ENCODE results near the gene CDKAL1. TPM values are rescaled to one million over a fixed set of nuclear protein-coding genes. Genes with fewer than 3 reads are reported as not detected.
"Not testable (repeated sequence)": the region's sequence is repeated elsewhere in the genome, so short reads cannot be mapped to it uniquely, and the experiment has no call there.

Gene CDKAL1
- total RNA-seq, 2 experiments from 2014 or later = 20.4 TPM

GRCh38 chr6:20533746-20534294, 437 bp upstream of the CDKAL1 start:
- Mint-ChIP-seq H3K4me3 (peak overlapping the region; percentile 95), H3K9me3 (no peaks in the 10 kb centered on the region), H3K4me1 (ENCODE audit: low read depth) (peaks cover 31% of the 10 kb centered on the region), H3K27me3 (ENCODE audit: low read depth) (no peaks in the 10 kb centered on the region), H3K36me3 (ENCODE audit: low read depth) (peaks cover 8% of the 10 kb centered on the region), H3K27ac (peak overlapping the region; percentile 70)
- intact Hi-C loops (cut with micrococcal nuclease) = loop anchor here (1.0 to 2.0 kb wide), 4 partner anchors 9 to 905 kb away; partner anchors contain the start of gene MBOAT1
- peak; percentile 8 for DNase-seq
- CTCF ChIA-PET = interaction anchor here (0.6 to 1.5 kb wide), 5 partner anchors 25 to 441 kb away, joined by 3 read pairs; no protein-coding TSS in a partner anchor

- Mint-ChIP-seq H3K9me3 (no peaks in the 10 kb centered on the region), H3K27ac (no peak overlapping the region), H3K27me3 (ENCODE audit: low read depth) (no peaks in the 10 kb centered on the region), H3K36me3 (ENCODE audit: low read depth) (peaks cover 29% of the 10 kb centered on the region), H3K4me1 (ENCODE audit: low read depth) (peaks cover 57% of the 10 kb centered on the region), H3K4me3 (no peak overlapping the region)
- DNase-seq = no peak
- CTCF ChIA-PET = interaction anchor here (1.0 to 2.1 kb wide), 3 partner anchors 12 to 133 kb away, joined by 3 to 6 read pairs (median 3); no protein-coding TSS in a partner anchor
- intact Hi-C loops (cut with micrococcal nuclease) = no loop called here
These were observed 3.9 kb downstream of the CDKAL1 start for GRCh38 chr6:20538131-20538662.

DNA sequence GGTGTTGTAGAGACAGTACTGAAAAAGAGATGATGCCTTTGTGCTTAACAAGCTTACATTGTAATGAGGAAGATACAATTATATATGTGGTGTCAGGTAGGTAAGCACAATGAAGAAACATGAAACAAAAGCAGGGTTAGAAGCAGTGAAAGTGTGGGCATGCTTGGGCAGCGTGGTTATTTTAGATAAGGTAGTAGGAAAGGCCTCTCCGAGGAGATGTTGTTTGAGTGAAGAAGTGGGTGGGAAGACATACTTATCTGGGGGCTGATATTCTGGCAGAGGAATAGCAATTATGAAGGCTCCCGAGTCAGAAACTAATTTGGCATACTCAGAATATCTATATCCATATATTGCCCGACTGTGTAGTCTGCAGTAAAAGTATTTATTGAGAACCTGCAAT, 4.7 kb downstream of the CDKAL1 start:
- intact Hi-C loops (cut with micrococcal nuclease) = no loop called here
- Mint-ChIP-seq H3K27ac (no peak overlapping the region), H3K4me1 (ENCODE audit: low read depth) (peaks cover 60% of the 10 kb centered on the region), H3K9me3 (no peaks in the 10 kb centered on the region), H3K4me3 (no peak overlapping the region), H3K27me3 (ENCODE audit: low read depth) (no peaks in the 10 kb centered on the region), H3K36me3 (ENCODE audit: low read depth) (peaks cover 29% of the 10 kb centered on the region)
- CTCF ChIA-PET = interaction anchor here (1.5 to 2.1 kb wide), 2 partner anchors 12 to 134 kb away, joined by 3 to 6 read pairs; no protein-coding TSS in a partner anchor
- DNase-seq = no peak

GRCh38 chr6:20539387-20539786, 5.1 kb downstream of the CDKAL1 start:
- CTCF ChIA-PET = no interaction called here
- Mint-ChIP-seq H3K27ac (no peak overlapping the region), H3K4me3 (no peak overlapping the region), H3K27me3 (ENCODE audit: low read depth) (no peaks in the 10 kb centered on the region), H3K4me1 (ENCODE audit: low read depth) (peaks cover 61% of the 10 kb centered on the region), H3K9me3 (no peaks in the 10 kb centered on the region), H3K36me3 (ENCODE audit: low read depth) (peaks cover 31% of the 10 kb centered on the region)
- intact Hi-C loops (cut with micrococcal nuclease) = no loop called here
- DNase-seq = no peak

- Mint-ChIP-seq H3K36me3 (ENCODE audit: low read depth) (peaks cover 36% of the 10 kb centered on the region), H3K9me3 (no peaks in the 10 kb centered on the region), H3K27ac (no peak overlapping the region), H3K4me3 (no peak overlapping the region), H3K27me3 (ENCODE audit: low read depth) (no peaks in the 10 kb centered on the region), H3K4me1 (ENCODE audit: low read depth) (peaks cover 58% of the 10 kb centered on the region)
- DNase-seq = no peak
- CTCF ChIA-PET = no interaction called here
- intact Hi-C loops (cut with micrococcal nuclease) = no loop called here
These were observed 6.4 kb downstream of the CDKAL1 start for GRCh38 chr6:20540683-20541082.

GRCh38 chr6:20541382-20541781, 7.1 kb downstream of the CDKAL1 start:
- no peaks in the 10 kb centered on the region for H3K27me3 Mint-ChIP-seq (ENCODE audit: low read depth)
- H3K4me3 Mint-ChIP-seq = no peak overlapping the region
- CTCF ChIA-PET = interaction anchor here (1.2 kb wide), 1 partner anchor 12 kb away, joined by 4 read pairs; no protein-coding TSS in a partner anchor
- no peak overlapping the region for H3K27ac Mint-ChIP-seq
- peaks cover 40% of the 10 kb centered on the region for H3K36me3 Mint-ChIP-seq (ENCODE audit: low read depth)
- no peaks in the 10 kb centered on the region for H3K9me3 Mint-ChIP-seq
- intact Hi-C loops (cut with micrococcal nuclease) = no loop called here
- peaks cover 59% of the 10 kb centered on the region for H3K4me1 Mint-ChIP-seq (ENCODE audit: low read depth)
- no peak for DNase-seq

GRCh38 chr6:20542927-20543602, 8.8 kb downstream of the CDKAL1 start:
- peaks cover 41% of the 10 kb centered on the region for H3K36me3 Mint-ChIP-seq (ENCODE audit: low read depth)
- intact Hi-C loops (cut with micrococcal nuclease) = loop anchor here (1.0 to 2.0 kb wide), 9 partner anchors 9 to 895 kb away; partner anchors contain the start of genes CDKAL1 and E2F3
- H3K27ac Mint-ChIP-seq = peak overlapping the region; percentile 60
- H3K27me3 Mint-ChIP-seq (ENCODE audit: low read depth) = no peaks in the 10 kb centered on the region
- peaks cover 50% of the 10 kb centered on the region for H3K4me1 Mint-ChIP-seq (ENCODE audit: low read depth)
- CTCF ChIA-PET = no interaction called here
- no peak overlapping the region for H3K4me3 Mint-ChIP-seq
- DNase-seq = peak; percentile 63
- H3K9me3 Mint-ChIP-seq = no peaks in the 10 kb centered on the region

DNA sequence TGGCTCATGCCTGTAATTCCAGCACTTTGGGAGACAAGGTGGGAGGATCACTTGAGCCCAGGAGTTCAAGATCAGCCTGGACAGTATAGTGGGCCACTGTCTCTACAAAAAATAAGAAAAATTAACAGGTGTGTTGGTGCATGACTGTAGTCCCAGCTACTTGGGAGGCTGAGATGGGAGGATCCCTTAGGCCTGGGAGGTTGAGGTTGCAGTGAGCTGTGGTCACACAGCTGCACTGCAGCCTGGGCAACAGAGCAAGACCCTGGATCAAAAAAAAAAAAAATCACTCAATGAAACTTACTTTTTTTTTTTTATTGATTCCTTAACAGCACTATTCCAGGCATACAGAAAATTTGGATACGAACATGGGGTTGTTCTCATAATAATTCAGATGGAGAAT, 14.0 kb downstream of the CDKAL1 start:
- CTCF ChIA-PET = interaction anchor here (0.6 kb wide), 1 partner anchor 144 kb away, joined by 3 read pairs; no protein-coding TSS in a partner anchor
- Mint-ChIP-seq H3K27ac (no peak overlapping the region), H3K36me3 (ENCODE audit: low read depth) (peaks cover 34% of the 10 kb centered on the region), H3K4me3 (no peak overlapping the region), H3K27me3 (ENCODE audit: low read depth) (no peaks in the 10 kb centered on the region), H3K4me1 (ENCODE audit: low read depth) (peaks cover 16% of the 10 kb centered on the region), H3K9me3 (no peaks in the 10 kb centered on the region)
- intact Hi-C loops (cut with micrococcal nuclease) = no loop called here
- DNase-seq = no peak

GRCh38 chr6:20549398-20549797, 15.1 kb downstream of the CDKAL1 start:
- CTCF ChIA-PET = interaction anchor here (1.5 kb wide), 1 partner anchor 15 kb away, joined by 5 read pairs; no protein-coding TSS in a partner anchor
- H3K9me3 Mint-ChIP-seq; H3K27ac Mint-ChIP-seq; H3K4me1 Mint-ChIP-seq (ENCODE audit: low read depth); H3K4me3 Mint-ChIP-seq; H3K27me3 Mint-ChIP-seq (ENCODE audit: low read depth); DNase-seq; intact Hi-C loops (cut with micrococcal nuclease): not testable (repeated sequence)
- H3K36me3 Mint-ChIP-seq (ENCODE audit: low read depth) = peaks cover 35% of the 10 kb centered on the region

- Mint-ChIP-seq H3K36me3 (ENCODE audit: low read depth) (peaks cover 24% of the 10 kb centered on the region), H3K4me1 (ENCODE audit: low read depth) (no peaks in the 10 kb centered on the region), H3K27ac (no peak overlapping the region), H3K4me3 (no peak overlapping the region), H3K9me3 (no peaks in the 10 kb centered on the region), H3K27me3 (ENCODE audit: low read depth) (no peaks in the 10 kb centered on the region)
- intact Hi-C loops (cut with micrococcal nuclease) = no loop called here
- DNase-seq = no peak
- CTCF ChIA-PET = interaction anchor here (1.1 kb wide), 1 partner anchor 10 kb away, joined by 6 read pairs; no protein-coding TSS in a partner anchor
These were observed 20.1 kb downstream of the CDKAL1 start for GRCh38 chr6:20554326-20554725.

DNA sequence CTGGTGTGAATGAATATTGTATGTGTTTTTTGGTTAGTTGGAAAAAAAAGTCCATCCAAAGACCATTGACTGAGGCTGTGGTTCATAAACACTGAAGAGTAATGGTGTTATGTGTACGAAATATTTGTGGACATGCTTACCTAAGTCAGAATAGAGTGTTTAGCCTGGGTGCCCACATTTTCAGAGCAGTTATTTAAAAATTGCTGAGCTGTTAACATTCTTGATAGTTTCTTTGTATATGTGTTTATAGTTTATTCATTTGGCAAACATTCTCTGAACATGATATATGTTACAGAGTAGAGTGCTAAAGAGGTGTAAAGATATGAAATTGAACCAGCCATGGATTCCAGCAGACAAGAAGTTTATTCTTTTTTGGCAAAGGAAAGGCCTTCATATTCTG, 20.6 kb downstream of the CDKAL1 start:
- Mint-ChIP-seq H3K27me3 (ENCODE audit: low read depth) (no peaks in the 10 kb centered on the region), H3K4me3 (no peak overlapping the region), H3K27ac (no peak overlapping the region), H3K9me3 (no peaks in the 10 kb centered on the region), H3K4me1 (ENCODE audit: low read depth) (no peaks in the 10 kb centered on the region), H3K36me3 (ENCODE audit: low read depth) (peaks cover 24% of the 10 kb centered on the region)
- intact Hi-C loops (cut with micrococcal nuclease) = no loop called here
- DNase-seq = no peak
- CTCF ChIA-PET = interaction anchor here (1.1 kb wide), 1 partner anchor 9 kb away, joined by 6 read pairs; no protein-coding TSS in a partner anchor

DNA sequence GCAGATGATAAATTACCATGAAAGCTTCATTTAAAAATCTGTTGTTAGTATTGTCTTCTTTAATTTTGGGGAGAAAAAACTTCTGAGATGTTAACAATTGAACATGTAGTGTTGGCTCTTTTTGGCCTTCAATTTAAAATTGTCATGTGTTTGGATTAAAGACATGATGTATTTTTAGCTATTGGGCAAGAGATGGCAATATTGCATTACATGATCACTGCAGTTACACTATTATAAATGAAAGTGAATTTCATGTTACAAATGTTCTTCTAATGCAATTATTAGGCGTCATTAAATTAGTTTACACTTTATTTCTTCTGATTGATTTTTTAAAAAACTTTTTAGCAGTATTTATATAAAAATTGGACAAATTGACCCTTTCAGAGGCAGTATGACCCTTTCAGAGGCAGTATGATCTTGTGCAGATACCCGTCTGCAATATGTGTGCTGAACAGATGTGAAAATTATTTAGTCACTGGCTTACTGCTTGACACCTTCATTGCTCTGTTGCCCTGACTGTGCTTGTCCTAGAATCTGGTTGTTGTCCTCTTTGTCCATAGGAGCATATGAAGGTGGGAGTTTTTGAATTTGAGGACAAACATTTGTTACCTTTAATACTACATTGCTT, 25.8 kb downstream of the CDKAL1 start:
- Mint-ChIP-seq H3K27me3 (ENCODE audit: low read depth) (no peaks in the 10 kb centered on the region), H3K4me3 (no peak overlapping the region), H3K27ac (no peak overlapping the region), H3K4me1 (ENCODE audit: low read depth) (peaks cover 5% of the 10 kb centered on the region), H3K36me3 (ENCODE audit: low read depth) (peaks cover 9% of the 10 kb centered on the region), H3K9me3 (no peaks in the 10 kb centered on the region)
- CTCF ChIA-PET = no interaction called here
- intact Hi-C loops (cut with micrococcal nuclease) = loop anchor here (10.0 kb wide), 2 partner anchors 1375 to 1585 kb away; no protein-coding TSS in a partner anchor
- DNase-seq = no peak
